Liver (tissue), 3 donors: ENCODE results near the gene CDC42.

Source experiments
- CTCF ChIP-seq: fragments of 150-350 bp; IDR thresholded peaks from 2 replicates; pipeline ENCODE4 v1.5.1; 2017; ENCODE audit warnings: improper control_type of control experiment, low read depth, low read length; ENCODE audit not compliant: missing input control
- FOXA1 ChIP-seq: IDR thresholded peaks from 2 replicates; pipeline ENCODE4 v1.6.1; 2016; ENCODE audit warnings: antibody characterized with exemption
- HNF4G ChIP-seq: IDR thresholded peaks from 2 replicates; pipeline ENCODE4 v1.6.1; 2016; ENCODE audit warnings: antibody characterized with exemption
- MAX ChIP-seq: IDR thresholded peaks from 2 replicates; pipeline ENCODE4 v1.6.1; 2016; ENCODE audit warnings: antibody characterized with exemption
- REST ChIP-seq: IDR thresholded peaks from 2 replicates; pipeline ENCODE4 v1.6.1; 2016; ENCODE audit warnings: antibody characterized with exemption, mild to moderate bottlenecking
- donor health status: healthy.
- donor health status: healthy.

- no peak for TF ChIP-seq CTCF
- TF ChIP-seq HNF4G, result no peak
- TF ChIP-seq FOXA1, result no peak
- TF ChIP-seq MAX, result no peak
- TF ChIP-seq REST, result no peak
Measured at GRCh38 chr1:22056043-22056442, 3.5 kb downstream of the CDC42 start.
